ENCODE measurements around the gene RFX2.
"Not testable (repeated sequence)": the region's sequence is repeated elsewhere in the genome, so short reads cannot be mapped to it uniquely, and the experiment has no call there.

RFX2 gene

GRCh38 chr19:6076675-6077463 lies 33.4 kb downstream of the RFX2 start:
- WGBS (ENCODE audit: insufficient coverage, insufficient read length), result 100% methylated on average over 2 of the region's 13 CpGs
- H3K4me3 ChIP-seq (ENCODE audit: low read length), result no peak overlapping the region

DNA sequence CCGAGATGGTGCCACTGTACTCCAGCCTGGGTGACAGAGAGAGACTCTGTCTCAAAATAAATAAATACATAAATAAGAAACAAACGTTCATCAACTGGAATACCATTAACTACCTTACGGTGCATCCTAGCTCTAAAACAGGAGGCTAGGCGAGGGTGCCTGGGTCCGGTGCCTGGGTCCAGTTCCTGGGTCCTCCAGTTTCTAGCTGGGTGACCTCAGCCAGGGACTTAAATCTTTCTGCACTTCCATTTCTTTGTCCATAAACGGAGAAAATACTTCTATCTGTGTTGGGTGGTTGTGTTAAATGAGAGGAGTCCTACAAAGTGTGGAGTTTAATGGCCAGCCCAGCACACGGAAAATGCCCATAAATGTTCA lies 34.0 kb downstream of the RFX2 start:
- H3K36me3 ChIP-seq (ENCODE audit: control insufficient read depth, insufficient read depth, low read length), result no peaks in the 10 kb centered on the region
- no peaks in the 10 kb centered on the region for H3K4me1 ChIP-seq (ENCODE audit: control insufficient read depth, insufficient read depth, low read length)
- H3K27ac ChIP-seq (ENCODE audit: low read length), result no peak overlapping the region
- H3K9me3 ChIP-seq (ENCODE audit: control insufficient read depth, insufficient read depth, low read length), result no peaks in the 10 kb centered on the region
- no CpG with 5 or more reads among the region's 7 CpGs for WGBS (ENCODE audit: insufficient coverage, insufficient read length)
- no peak overlapping the region for H3K4me3 ChIP-seq (ENCODE audit: low read length)
- H3K27me3 ChIP-seq (ENCODE audit: control insufficient read depth, insufficient read depth, low read length), result no peaks in the 10 kb centered on the region
- DNase-seq (ENCODE audit: low read depth, low spot score), result no peak

More at GRCh38 chr19:6076675-6077463, 33.4 kb downstream of the RFX2 start:
- no peaks in the 10 kb centered on the region for H3K9me3 ChIP-seq (ENCODE audit: control insufficient read depth, insufficient read depth, low read length)
- DNase-seq (ENCODE audit: low read depth, low spot score), result no peak
- no peak overlapping the region for H3K27ac ChIP-seq (ENCODE audit: low read length)
- H3K4me1 ChIP-seq (ENCODE audit: control insufficient read depth, insufficient read depth, low read length), result no peaks in the 10 kb centered on the region
- no peaks in the 10 kb centered on the region for H3K36me3 ChIP-seq (ENCODE audit: control insufficient read depth, insufficient read depth, low read length)
- no peaks in the 10 kb centered on the region for H3K27me3 ChIP-seq (ENCODE audit: control insufficient read depth, insufficient read depth, low read length)

DNA sequence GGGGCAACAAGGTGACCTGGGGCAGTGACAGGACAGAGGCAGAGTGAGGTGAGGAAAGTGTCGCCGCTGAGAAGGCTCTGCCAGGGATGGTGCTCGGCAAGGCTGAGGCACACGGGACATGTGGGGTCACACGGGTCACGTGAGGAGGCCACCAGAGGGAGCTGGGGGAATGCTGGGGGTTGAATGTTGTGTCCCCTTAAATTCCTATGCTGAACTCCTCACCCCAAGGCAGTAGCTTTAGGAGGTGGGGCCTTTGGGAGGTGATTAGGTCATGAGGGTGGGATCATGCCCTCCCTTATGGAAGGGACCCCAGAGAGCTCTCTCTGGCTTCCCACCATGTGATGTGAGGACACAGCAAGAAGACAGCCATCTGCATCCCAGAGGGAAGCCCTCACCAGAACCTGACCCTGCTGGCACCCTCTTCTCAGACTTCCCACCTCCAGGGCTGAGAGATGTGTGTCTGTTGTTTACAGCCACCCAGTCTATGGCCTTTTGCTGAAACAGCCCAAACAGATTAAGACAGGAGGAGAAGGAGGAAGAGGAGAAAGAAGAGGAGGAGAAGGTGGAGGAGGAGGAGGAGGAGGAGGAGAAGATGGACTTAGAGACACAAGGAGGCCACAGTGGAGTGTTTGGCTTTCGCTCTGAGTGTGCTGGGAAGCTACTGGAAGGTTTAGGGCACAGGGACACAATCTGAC lies 35.4 kb downstream of the RFX2 start:
- Histone ChIP-seq H3K9me3 (ENCODE audit: control insufficient read depth, insufficient read depth, low read length) (no peaks in the 10 kb centered on the region), H3K27ac (ENCODE audit: low read length) (no peak overlapping the region), H3K4me1 (ENCODE audit: control insufficient read depth, insufficient read depth, low read length) (no peaks in the 10 kb centered on the region), H3K36me3 (ENCODE audit: control insufficient read depth, insufficient read depth, low read length) (no peaks in the 10 kb centered on the region), H3K4me3 (ENCODE audit: low read length) (no peak overlapping the region), H3K27me3 (ENCODE audit: control insufficient read depth, insufficient read depth, low read length) (no peaks in the 10 kb centered on the region)
- WGBS (ENCODE audit: insufficient coverage, insufficient read length), result no CpG with 5 or more reads among the region's 7 CpGs
- DNase-seq (ENCODE audit: low read depth, low spot score), result no peak

DNA sequence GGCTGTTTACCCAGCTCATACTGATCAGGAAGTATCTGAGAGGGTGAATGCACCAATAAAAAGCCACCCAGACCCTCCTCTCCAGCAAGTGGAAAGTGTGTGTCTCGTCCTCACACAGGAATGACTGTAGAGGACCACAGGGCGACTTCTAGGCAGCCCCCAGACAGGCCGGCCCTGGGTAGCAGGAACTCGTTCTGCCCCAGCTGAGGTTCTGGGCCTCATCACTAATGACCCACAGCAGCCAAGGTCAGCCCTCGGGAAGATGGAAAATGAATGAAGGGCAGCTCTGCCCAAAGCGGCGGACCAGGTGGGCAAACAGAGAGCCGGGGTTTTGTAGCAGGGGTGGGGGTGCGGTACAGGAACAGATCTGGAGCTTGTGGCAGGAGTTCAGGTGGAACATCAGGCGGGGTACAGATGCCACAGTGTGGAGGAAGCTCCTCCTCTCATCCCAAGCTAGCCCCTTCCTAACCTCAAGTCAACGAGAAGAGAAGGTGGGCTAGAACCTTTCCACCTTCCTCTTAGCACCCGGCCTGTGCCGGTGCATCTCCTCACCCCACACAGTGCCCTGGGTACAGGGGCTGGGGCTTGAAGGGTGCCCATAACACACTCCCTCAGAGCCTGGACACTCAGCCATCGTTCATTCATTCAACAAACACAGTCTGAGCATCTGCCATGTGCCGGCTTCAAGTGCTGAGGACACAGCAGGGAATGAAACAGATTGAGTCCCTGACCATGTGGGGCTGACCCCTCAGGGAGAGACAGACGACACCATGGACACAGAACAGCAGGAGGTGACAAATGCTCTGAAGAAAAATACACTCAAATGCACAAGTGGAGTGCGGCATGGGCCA lies 36.2 kb downstream of the RFX2 start:
- no peaks in the 10 kb centered on the region for H3K36me3 ChIP-seq (ENCODE audit: control insufficient read depth, insufficient read depth, low read length)
- H3K4me3 ChIP-seq (ENCODE audit: low read length), result no peak overlapping the region
- H3K27ac ChIP-seq (ENCODE audit: low read length), result no peak overlapping the region
- H3K27me3 ChIP-seq (ENCODE audit: control insufficient read depth, insufficient read depth, low read length), result no peaks in the 10 kb centered on the region
- no CpG with 5 or more reads among the region's 17 CpGs for WGBS (ENCODE audit: insufficient coverage, insufficient read length)
- H3K4me1 ChIP-seq (ENCODE audit: control insufficient read depth, insufficient read depth, low read length), result no peaks in the 10 kb centered on the region
- no peaks in the 10 kb centered on the region for H3K9me3 ChIP-seq (ENCODE audit: control insufficient read depth, insufficient read depth, low read length)
- DNase-seq (ENCODE audit: low read depth, low spot score), result no peak

DNA sequence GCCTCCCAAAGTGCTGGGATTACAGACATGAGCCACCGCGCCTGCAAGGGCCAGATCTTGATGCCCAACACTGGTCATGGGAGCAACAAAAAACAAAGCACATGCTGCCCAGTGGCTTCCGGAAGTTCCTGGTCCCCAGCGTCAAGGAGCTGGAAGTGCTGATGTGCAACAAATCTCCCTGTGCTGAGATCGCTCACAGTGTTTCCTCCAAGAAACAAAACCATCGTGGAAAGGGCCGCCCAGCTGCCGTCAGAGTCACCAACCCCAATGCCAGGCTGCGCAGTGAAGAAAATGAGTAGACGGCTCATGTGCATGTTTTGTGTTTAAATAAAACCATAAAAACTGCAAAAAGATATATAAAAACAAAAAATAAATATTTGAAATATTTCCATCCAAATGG lies 37.1 kb downstream of the RFX2 start:
- WGBS (ENCODE audit: insufficient coverage, insufficient read length), result no CpG with 5 or more reads among the region's 10 CpGs
- not testable (repeated sequence) for H3K36me3 ChIP-seq (ENCODE audit: control insufficient read depth, insufficient read depth, low read length); H3K27ac ChIP-seq (ENCODE audit: low read length); H3K4me3 ChIP-seq (ENCODE audit: low read length); H3K4me1 ChIP-seq (ENCODE audit: control insufficient read depth, insufficient read depth, low read length); H3K9me3 ChIP-seq (ENCODE audit: control insufficient read depth, insufficient read depth, low read length); H3K27me3 ChIP-seq (ENCODE audit: control insufficient read depth, insufficient read depth, low read length); DNase-seq (ENCODE audit: low read depth, low spot score)

GRCh38 chr19:6071875-6072274 lies 38.4 kb downstream of the RFX2 start:
- Histone ChIP-seq H3K9me3 (ENCODE audit: control insufficient read depth, insufficient read depth, low read length) (no peaks in the 10 kb centered on the region), H3K4me3 (ENCODE audit: low read length) (no peak overlapping the region), H3K4me1 (ENCODE audit: control insufficient read depth, insufficient read depth, low read length) (no peaks in the 10 kb centered on the region), H3K27ac (ENCODE audit: low read length) (no peak overlapping the region), H3K36me3 (ENCODE audit: control insufficient read depth, insufficient read depth, low read length) (no peaks in the 10 kb centered on the region), H3K27me3 (ENCODE audit: control insufficient read depth, insufficient read depth, low read length) (no peaks in the 10 kb centered on the region)
- no peak for DNase-seq (ENCODE audit: low read depth, low spot score)
- WGBS (ENCODE audit: insufficient coverage, insufficient read length), result no CpG with 5 or more reads among the region's 8 CpGs

GRCh38 chr19:6070720-6071485 lies 39.4 kb downstream of the RFX2 start:
- Histone ChIP-seq H3K4me3 (ENCODE audit: low read length) (no peak overlapping the region), H3K9me3 (ENCODE audit: control insufficient read depth, insufficient read depth, low read length) (no peaks in the 10 kb centered on the region), H3K27me3 (ENCODE audit: control insufficient read depth, insufficient read depth, low read length) (no peaks in the 10 kb centered on the region), H3K4me1 (ENCODE audit: control insufficient read depth, insufficient read depth, low read length) (peaks cover 3% of the 10 kb centered on the region; the same call in 1 of the 2 replicates), H3K27ac (ENCODE audit: low read length) (no peak overlapping the region), H3K36me3 (ENCODE audit: control insufficient read depth, insufficient read depth, low read length) (no peaks in the 10 kb centered on the region)
- no peak for DNase-seq (ENCODE audit: low read depth, low spot score)
- WGBS (ENCODE audit: insufficient coverage, insufficient read length), result no CpG with 5 or more reads among the region's 11 CpGs

GRCh38 chr19:6070207-6070681 lies 40.1 kb downstream of the RFX2 start:
- Histone ChIP-seq H3K27me3 (ENCODE audit: control insufficient read depth, insufficient read depth, low read length) (no peaks in the 10 kb centered on the region), H3K36me3 (ENCODE audit: control insufficient read depth, insufficient read depth, low read length) (no peaks in the 10 kb centered on the region), H3K9me3 (ENCODE audit: control insufficient read depth, insufficient read depth, low read length) (no peaks in the 10 kb centered on the region), H3K4me1 (ENCODE audit: control insufficient read depth, insufficient read depth, low read length) (peaks cover 4% of the 10 kb centered on the region; the same call in 1 of the 2 replicates), H3K4me3 (ENCODE audit: low read length) (no peak overlapping the region), H3K27ac (ENCODE audit: low read length) (no peak overlapping the region)
- no peak for DNase-seq (ENCODE audit: low read depth, low spot score)
- no CpG with 5 or more reads among the region's 3 CpGs for WGBS (ENCODE audit: insufficient coverage, insufficient read length)

DNA sequence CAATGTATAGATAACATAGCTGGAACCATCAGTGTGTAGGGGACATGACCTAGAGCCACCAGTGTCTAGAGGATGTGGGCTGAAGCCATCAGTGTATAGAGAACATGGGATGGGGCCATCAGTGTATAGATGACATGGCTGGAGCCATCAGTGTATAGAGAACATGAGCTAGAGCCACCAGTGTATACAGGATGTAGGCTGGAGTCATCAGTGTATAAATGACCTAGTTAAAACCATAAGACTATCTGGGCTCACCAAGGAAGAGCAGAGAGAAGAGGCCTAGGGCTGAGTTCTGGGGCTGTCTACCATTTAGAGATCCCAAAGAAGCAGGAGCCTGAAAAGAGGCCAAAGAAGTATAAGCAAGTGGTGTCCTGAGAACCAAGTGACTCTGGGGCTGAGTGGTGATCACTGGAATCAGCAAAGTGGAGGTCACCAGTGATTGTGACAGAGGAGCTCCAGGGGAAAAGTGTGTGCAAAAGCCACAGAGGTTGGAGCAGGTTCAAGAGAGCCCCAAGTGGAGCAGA lies 41.0 kb downstream of the RFX2 start:
- no peak for DNase-seq (ENCODE audit: low read depth, low spot score)
- Histone ChIP-seq H3K27me3 (ENCODE audit: control insufficient read depth, insufficient read depth, low read length) (no peaks in the 10 kb centered on the region), H3K36me3 (ENCODE audit: control insufficient read depth, insufficient read depth, low read length) (no peaks in the 10 kb centered on the region), H3K4me3 (ENCODE audit: low read length) (no peak overlapping the region), H3K4me1 (ENCODE audit: control insufficient read depth, insufficient read depth, low read length) (peaks cover 4% of the 10 kb centered on the region; the same call in 1 of the 2 replicates), H3K27ac (ENCODE audit: low read length) (no peak overlapping the region), H3K9me3 (ENCODE audit: control insufficient read depth, insufficient read depth, low read length) (no peaks in the 10 kb centered on the region)
